IMR-90 (cell line): ENCODE results near the gene SCYL2. TPM values are rescaled to one million over a fixed set of nuclear protein-coding genes. Genes with fewer than 3 reads are reported as not detected.
"Not testable (repeated sequence)": the region's sequence is repeated elsewhere in the genome, so short reads cannot be mapped to it uniquely, and the experiment has no call there.

ENCODE experiments used
- ATAC-seq: fragments of 200-7000 bp; cut with Tn5 transposase; 2 replicates; pipeline ENCODE4 v1.9.1; 2020; ENCODE audit warnings: low read depth, mild to moderate bottlenecking, moderate library complexity
- BruUV-seq: library from RNA; stranded (reverse); fragments of 400-500 nt; replicated peaks from 2 replicates; lab custom pipeline; 2021; lab: Mats Ljungman, UMichigan
- CTCF ChIA-PET: fragments of 300-600 bp; formaldehyde crosslinking; extraction: SDS; loops from one replicate; lab custom pipeline; 2021; ENCODE audit warnings: antibody characterized with exemption; lab: Yijun Ruan, JAX
- POLR2A ChIA-PET: fragments of 300-600 bp; sonication (Branson Sonifier 250); formaldehyde crosslinking; loops from one replicate; lab custom pipeline; 2022; ENCODE audit warnings: antibody characterized with exemption; ENCODE audit not compliant: unreplicated experiment; lab: Charles Lee
- DNase-seq: peaks from one replicate; pipeline ENCODE4 v3.0.0; 2013
- H2AFZ ChIP-seq: replicated peaks from 2 replicates; pipeline ENCODE3; 2013; ENCODE audit warnings: low read length, mild to moderate bottlenecking; ENCODE audit not compliant: poor library complexity
- H2AK5ac ChIP-seq: 2 replicates; pipeline ENCODE4 v1.6.1; 2013; ENCODE audit warnings: low read depth, low read length, inconsistent platforms
- H2AK9ac ChIP-seq: replicated peaks from 2 replicates; pipeline ENCODE3; 2013; ENCODE audit warnings: mild to moderate bottlenecking, low read depth, low read length, moderate library complexity; ENCODE audit not compliant: poor library complexity
- H2BK120ac ChIP-seq: 2 replicates; pipeline ENCODE4 v1.6.1; 2013; ENCODE audit warnings: low read depth, low read length, inconsistent platforms
- H2BK15ac ChIP-seq: 3 replicates; pipeline ENCODE4 v1.6.1; 2013; ENCODE audit warnings: low read depth, low read length, inconsistent platforms
- H2BK20ac ChIP-seq: 2 replicates; pipeline ENCODE4 v1.6.1; 2013; ENCODE audit warnings: low read depth, mild to moderate bottlenecking, inconsistent platforms, low read length, moderate library complexity
- H2BK5ac ChIP-seq: 2 replicates; pipeline ENCODE4 v1.6.1; 2013; ENCODE audit warnings: mild to moderate bottlenecking, low read depth, low read length, inconsistent platforms; ENCODE audit not compliant: poor library complexity, severe bottlenecking
- H3K14ac ChIP-seq: replicated peaks from 2 replicates; pipeline ENCODE4 v1.6.1; 2013; ENCODE audit warnings: low read depth, low read length, inconsistent platforms
- H3K18ac ChIP-seq: 2 replicates; pipeline ENCODE4 v1.6.1; 2013; ENCODE audit warnings: low read depth, low read length, control low read depth
- H3K23ac ChIP-seq: 2 replicates; pipeline ENCODE4 v1.6.1; 2013; ENCODE audit warnings: low read depth, low read length, inconsistent platforms
- H3K27ac ChIP-seq: 2 replicates; pipeline ENCODE4 v1.5.1; 2013; ENCODE audit warnings: mild to moderate bottlenecking, control low read depth, low read length; ENCODE audit not compliant: insufficient read depth
- H3K27me3 ChIP-seq: 2 replicates; pipeline ENCODE4 v1.6.1; 2013; ENCODE audit warnings: low read length; ENCODE audit not compliant: control insufficient read depth, insufficient read depth
- H3K36me3 ChIP-seq: 2 replicates; pipeline ENCODE4 v1.6.1; 2013; ENCODE audit warnings: low read length, mixed read lengths; ENCODE audit not compliant: control insufficient read depth, insufficient read depth
- H3K4ac ChIP-seq: 2 replicates; pipeline ENCODE4 v1.6.1; 2013; ENCODE audit warnings: low read depth, low read length, inconsistent platforms
- H3K4me1 ChIP-seq: 2 replicates; pipeline ENCODE4 v1.6.1; 2013; ENCODE audit warnings: low read length, mixed read lengths; ENCODE audit not compliant: control insufficient read depth, insufficient read depth
- H3K4me2 ChIP-seq: 2 replicates; pipeline ENCODE4 v1.6.1; 2013; ENCODE audit warnings: low read depth, mild to moderate bottlenecking, control low read depth, low read length, moderate library complexity
- H3K4me3 ChIP-seq: 2 replicates; pipeline ENCODE4 v1.5.1; 2013; ENCODE audit warnings: low read depth, mild to moderate bottlenecking, control low read depth, low read length, moderate library complexity; ENCODE audit not compliant: insufficient read depth
- H3K56ac ChIP-seq: 2 replicates; pipeline ENCODE4 v1.6.1; 2013; ENCODE audit warnings: low read length, inconsistent platforms; ENCODE audit not compliant: insufficient read depth; ENCODE audit errors: extremely low read depth
- H3K79me1 ChIP-seq, 2 experiments: 2 replicates each; pipeline ENCODE4 v1.6.1; 2013; ENCODE audit warnings: low read length in 2 of 2, inconsistent platforms in 1 of 2, low read depth in 1 of 2
- H3K9ac ChIP-seq: 2 replicates; pipeline ENCODE4 v1.6.1; 2013; ENCODE audit warnings: low read depth, low read length, control low read depth
- H3K9me1 ChIP-seq: 2 replicates; pipeline ENCODE4 v1.6.1; 2013; ENCODE audit warnings: low read length, inconsistent platforms; ENCODE audit not compliant: insufficient read depth
- H3K9me3 ChIP-seq: 2 replicates; pipeline ENCODE4 v1.6.1; 2013; ENCODE audit warnings: low read length; ENCODE audit not compliant: control insufficient read depth, insufficient read depth
- H4K20me1 ChIP-seq: 2 replicates; pipeline ENCODE4 v1.6.1; 2013; ENCODE audit warnings: low read length, inconsistent platforms; ENCODE audit not compliant: insufficient read depth
- H4K5ac ChIP-seq: 2 replicates; pipeline ENCODE4 v1.6.1; 2013; ENCODE audit warnings: mild to moderate bottlenecking, low read depth, low read length, control low read depth
- H4K8ac ChIP-seq, 2 experiments: 2 replicates each; pipeline ENCODE4 v1.6.1; 2013; ENCODE audit warnings: low read depth in 2 of 2, low read length in 2 of 2, control low read depth in 1 of 2, inconsistent platforms in 1 of 2
- H4K91ac ChIP-seq: 2 replicates; pipeline ENCODE4 v1.6.1; 2013; ENCODE audit warnings: low read depth, low read length, inconsistent platforms; ENCODE audit not compliant: insufficient read depth
- WGBS, 2 experiments: methylation state at CpG; one replicate each; pipeline versions ENCODE4 v1.1.5 to v1.1.7; 2013; ENCODE audit warnings: missing lambda C conversion rate in 2 of 2; ENCODE audit not compliant: insufficient read length in 1 of 2; ENCODE audit errors: extremely low coverage in 2 of 2; 5-methylcytosine and 5-hydroxymethylcytosine counted together
- dilution Hi-C: fragments of 300-500 bp; cut with HindIII; formaldehyde crosslinking; loops from one replicate; pipeline ENCODE4 v1.14.3; 2018; ENCODE audit warnings: low sequenced_read_pairs; ENCODE audit not compliant: unreplicated experiment
- in situ Hi-C: fragments of 300-500 bp; cut with MboI; formaldehyde crosslinking; loops from 3 replicates; pipeline ENCODE4 v1.14.3; 2019; ENCODE audit warnings: low sequenced_read_pairs, inconsistent platforms, mixed read lengths
- intact Hi-C: fragments of 100-400 bp; cut with micrococcal nuclease; formaldehyde crosslinking; loops from 2 replicates; pipeline ENCODE4 v1.10.0; 2022
- polyA plus RNA-seq, 3 experiments: library from polyadenylated mRNA; depleted of rRNA; stranded (reverse); fragments of >200 nt; gene quantifications; 2 replicates each; pipeline ENCODE4 v1.2.3, GENCODE V29; 2012; ENCODE audit warnings: low replicate concordance in 1 of 3
- total RNA-seq: library from RNA; depleted of rRNA; stranded (reverse); fragments of >200 nt; gene quantifications from 2 replicates; pipeline ENCODE4 v1.2.3, GENCODE V29; 2012

Gene SCYL2
- total and polyA plus RNA-seq, 2 of the 4 experiments (the other 2 are of a cell fraction): 15.3 to 52.0 TPM

DNA sequence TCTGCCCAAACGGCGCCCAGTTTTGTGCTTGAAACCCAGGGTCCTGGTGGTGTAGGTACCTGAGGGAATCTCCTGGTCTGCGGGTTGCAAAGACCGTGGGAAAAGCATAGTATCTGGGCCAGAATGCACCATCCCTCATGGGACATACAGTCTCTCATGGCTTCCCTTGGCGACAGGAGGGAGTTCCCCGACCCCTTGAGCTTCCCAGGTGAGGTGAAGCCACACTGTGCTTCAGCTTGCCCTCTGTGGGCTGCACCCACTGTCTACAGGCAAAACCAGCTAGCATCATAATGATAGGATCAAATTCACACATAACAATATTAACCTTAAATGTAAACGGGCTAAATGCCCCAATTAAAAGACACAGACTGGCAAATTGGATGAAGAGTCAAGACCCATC lies 37.4 kb downstream of the SCYL2 start:
- BruUV-seq, H3K4ac ChIP-seq, POLR2A ChIA-PET: not testable (repeated sequence)

GRCh38 chr12:100308138-100308537 lies 41.2 kb downstream of the SCYL2 start:
- in situ Hi-C loops, H3K23ac ChIP-seq, H3K56ac ChIP-seq, H3K4me1 ChIP-seq, H2AK5ac ChIP-seq, H4K8ac ChIP-seq, CTCF ChIA-PET, POLR2A ChIA-PET, H2AFZ ChIP-seq, H3K27me3 ChIP-seq, ATAC-seq, DNase-seq, dilution Hi-C loops, H2BK15ac ChIP-seq, H3K9me3 ChIP-seq, H3K9me1 ChIP-seq, H2BK5ac ChIP-seq, H3K27ac ChIP-seq, H2BK120ac ChIP-seq, H3K79me1 ChIP-seq, H4K20me1 ChIP-seq, intact Hi-C loops, BruUV-seq, H4K5ac ChIP-seq, H3K14ac ChIP-seq, H2BK20ac ChIP-seq, H3K4me3 ChIP-seq, H4K91ac ChIP-seq, H3K4me2 ChIP-seq, H3K9ac ChIP-seq, H3K4ac ChIP-seq, H2AK9ac ChIP-seq, H3K18ac ChIP-seq: not testable (repeated sequence)
- WGBS, 2 experiments: no CpG with 5 or more reads among the region's 5 CpGs
- H3K36me3 ChIP-seq: peaks cover 18% of the 10 kb centered on the region

More for the DNA sequence above, 37.4 kb downstream of the SCYL2 start:
- H2BK15ac ChIP-seq, H2BK5ac ChIP-seq, H3K56ac ChIP-seq, H2BK120ac ChIP-seq, H3K23ac ChIP-seq, H2AK9ac ChIP-seq, H2AFZ ChIP-seq, H4K5ac ChIP-seq, intact Hi-C loops, H3K9me3 ChIP-seq, H3K9ac ChIP-seq, H3K9me1 ChIP-seq, H2BK20ac ChIP-seq, H3K4me2 ChIP-seq, CTCF ChIA-PET, H4K20me1 ChIP-seq, H2AK5ac ChIP-seq, H3K27me3 ChIP-seq, dilution Hi-C loops, H3K18ac ChIP-seq, DNase-seq, H4K8ac ChIP-seq, ATAC-seq, H3K27ac ChIP-seq, H4K91ac ChIP-seq, H3K14ac ChIP-seq, H3K4me3 ChIP-seq, in situ Hi-C loops, H3K4me1 ChIP-seq: not testable (repeated sequence)
- Histone ChIP-seq H3K79me1 (peaks cover 0 to 19% of the 10 kb centered on the region in 2 experiments; a peak in 3 of 4 replicates), H3K36me3 (peaks cover 24% of the 10 kb centered on the region)
- 100% methylated on average over 1 of the region's 7 CpGs; no CpG with 5 or more reads in 1 of the 2 experiments for WGBS, 2 experiments
